GM18498 (cell line): ENCODE results near the gene SORCS3.

Experiments used
- ATAC-seq: cut with Tn5 transposase; IDR thresholded peaks from one replicate; pipeline ENCODE4 v1.9.1; 2021; ENCODE audit warnings: mild to moderate bottlenecking, moderate library complexity; ENCODE audit not compliant: unreplicated experiment

The SORCS3 gene

DNA sequence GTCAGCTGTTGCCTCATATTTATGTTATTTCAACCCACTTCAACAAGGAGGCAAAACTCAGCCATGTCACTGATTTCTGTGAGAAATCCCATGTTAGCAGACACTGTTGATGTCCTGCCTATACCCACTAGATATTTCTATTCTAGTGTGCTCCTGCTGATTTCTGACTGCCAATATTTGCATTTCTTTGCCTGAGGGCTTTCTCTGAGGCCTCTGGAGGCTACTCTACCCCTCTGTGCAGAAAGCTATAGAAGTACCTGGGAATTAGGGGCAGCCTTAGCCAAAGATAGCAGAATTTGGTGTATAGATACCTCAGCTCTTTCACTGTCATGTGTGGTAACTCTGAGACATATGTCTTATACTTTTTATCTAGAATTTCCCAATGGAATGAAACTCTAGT, 348.8 kb downstream of the SORCS3 start:
- no peak for ATAC-seq

DNA sequence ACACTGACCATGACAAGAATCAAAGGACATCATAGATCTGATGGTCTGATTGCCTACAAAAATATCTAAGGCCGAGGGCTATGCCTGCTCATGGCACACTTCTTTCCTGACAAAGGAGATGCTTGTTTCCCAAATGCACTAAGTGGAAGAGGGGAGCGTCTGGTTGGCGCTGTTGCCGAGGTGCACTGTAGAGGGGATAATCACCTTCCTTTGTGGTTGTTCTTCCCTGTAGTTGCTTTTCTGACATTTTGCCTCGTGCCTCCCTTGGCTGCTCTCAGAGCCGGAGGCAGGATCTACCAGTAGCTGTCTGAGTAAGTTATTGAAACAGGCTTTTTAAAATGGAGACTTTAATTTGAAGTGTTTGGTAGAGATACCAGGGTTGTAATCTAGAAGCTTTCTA, 352.0 kb downstream of the SORCS3 start:
- ATAC-seq, result no peak

DNA sequence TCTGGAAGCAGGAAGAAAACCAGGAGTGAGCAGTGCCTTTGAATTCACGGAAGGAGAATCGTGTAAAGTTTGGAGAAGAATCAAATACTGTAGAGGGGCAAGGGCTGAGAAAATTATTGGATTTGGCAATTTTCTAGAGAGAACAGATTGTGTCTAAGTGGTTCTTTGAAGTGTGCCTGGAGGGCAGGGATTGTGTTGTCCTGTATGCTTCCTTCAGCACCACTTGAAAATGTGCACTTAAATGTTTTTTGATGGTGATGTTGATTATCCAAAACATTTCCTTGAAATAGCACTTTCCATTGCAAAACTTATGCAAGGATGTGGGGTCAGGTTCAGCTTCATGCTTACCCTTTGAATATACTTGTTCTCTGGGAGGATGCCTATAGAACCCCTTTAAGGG, 360.2 kb downstream of the SORCS3 start:
- ATAC-seq, result no peak

DNA sequence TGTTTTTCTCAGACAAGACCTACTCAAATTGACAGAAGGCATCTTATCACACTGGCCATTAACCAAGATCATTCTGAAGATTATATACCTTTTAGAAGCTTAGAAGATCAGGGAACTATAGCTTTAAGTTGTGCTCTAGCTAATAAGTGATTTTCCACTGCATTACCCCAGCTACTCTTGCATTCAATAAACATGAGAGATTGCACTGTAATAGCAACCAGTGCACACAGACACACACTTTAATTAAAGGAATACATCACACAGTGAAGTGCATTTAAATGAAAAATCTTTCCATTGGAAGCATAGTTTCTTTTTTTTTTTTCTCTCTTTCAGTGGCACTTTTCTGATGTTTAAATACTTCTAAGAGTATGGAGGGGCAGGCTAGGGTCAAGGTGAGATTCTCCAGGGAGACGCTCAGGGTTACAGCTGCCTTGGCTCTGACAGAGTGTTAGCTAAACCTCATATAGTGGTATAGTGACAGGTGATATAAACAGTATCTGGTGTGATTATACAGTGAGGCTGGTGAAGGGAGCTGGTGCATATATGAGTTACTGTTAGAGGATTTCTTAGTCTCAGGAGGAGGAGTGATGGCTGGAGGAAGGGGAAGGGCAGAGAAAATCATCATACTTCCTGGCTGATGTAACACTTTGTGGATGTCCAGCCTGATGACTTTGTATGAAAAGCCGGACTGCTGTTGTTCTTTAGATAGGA, 369.5 kb downstream of the SORCS3 start:
- ATAC-seq, result no peak

DNA sequence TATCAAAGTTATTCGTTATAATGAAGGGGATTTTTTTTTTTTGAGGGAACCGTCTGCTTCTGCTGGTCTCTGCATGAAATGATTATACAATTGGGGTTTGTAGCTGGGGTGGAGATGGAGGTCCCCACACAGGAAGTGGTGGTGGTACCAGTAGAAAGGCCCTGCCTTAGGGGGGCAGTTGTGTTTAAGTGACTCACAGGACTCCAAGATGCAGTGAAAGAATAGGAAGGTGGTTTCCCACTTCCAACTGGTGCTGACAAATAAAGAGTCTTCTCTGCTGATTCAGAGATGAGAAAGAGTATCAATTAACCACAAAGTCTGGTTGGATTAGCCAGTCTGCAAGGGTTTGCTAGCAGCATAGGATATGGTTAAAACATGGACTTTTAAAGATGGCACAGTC, 376.0 kb downstream of the SORCS3 start:
- no peak for ATAC-seq

DNA sequence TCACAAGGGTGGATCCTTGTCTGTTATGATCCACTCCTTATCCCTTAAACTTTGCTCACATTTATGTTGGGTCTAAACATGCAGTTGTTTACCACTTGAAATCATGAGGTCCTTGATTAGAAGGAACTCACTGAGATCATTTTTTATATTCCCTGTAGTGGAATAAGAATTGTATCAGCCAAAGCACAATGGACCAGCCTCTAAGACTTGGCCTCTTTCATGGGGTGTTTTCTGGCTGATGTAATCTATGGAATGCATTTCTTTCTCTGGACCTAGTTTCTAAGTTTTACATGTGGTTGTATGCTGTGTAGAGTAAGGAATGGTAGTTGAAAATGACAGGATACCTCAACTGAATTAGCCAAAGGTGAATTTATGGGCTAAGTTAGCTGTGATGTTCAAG, 376.6 kb downstream of the SORCS3 start:
- no peak for ATAC-seq

DNA sequence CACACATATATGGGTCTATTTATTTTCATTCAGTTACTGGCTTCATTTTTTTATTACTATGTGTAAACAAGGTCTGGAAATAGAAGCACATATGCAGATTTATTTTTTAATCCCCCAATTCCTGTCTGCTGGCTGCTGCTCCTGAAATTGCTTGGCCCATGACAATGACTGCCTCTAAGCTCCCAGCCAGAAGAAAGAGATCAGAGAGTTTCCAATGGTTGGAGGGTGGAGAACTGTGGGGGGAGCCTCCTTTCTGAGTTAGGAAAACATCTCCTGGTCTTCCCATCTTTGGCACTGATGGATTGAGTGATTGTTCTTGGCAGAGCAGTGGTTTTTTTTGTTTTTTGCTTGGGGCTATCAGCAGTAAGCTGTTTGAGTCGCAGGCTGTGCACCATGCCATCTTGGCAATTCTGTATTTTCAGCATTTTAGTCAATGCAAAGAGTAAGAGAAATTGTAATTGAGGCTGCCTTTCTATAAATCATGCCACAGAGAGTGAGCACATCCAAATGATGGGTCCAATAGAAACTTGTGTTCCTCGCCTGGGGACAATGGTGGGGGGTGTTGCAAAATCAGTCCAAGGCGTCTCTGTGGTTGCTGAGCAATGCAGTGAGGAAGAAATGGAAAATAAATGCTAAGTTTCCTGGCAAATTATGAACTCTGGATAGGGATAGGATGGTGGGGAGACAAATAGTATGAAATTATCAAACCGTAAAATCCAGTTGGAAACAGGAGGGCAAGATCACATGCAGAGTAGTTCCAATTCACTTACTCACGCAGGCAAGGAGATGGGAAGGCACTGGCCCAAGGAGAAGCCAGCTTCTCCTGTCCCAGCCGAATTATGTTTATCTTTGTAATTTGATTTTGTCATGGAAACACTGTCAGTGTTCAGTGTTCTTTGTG, 382.4 kb downstream of the SORCS3 start:
- ATAC-seq, result no peak

DNA sequence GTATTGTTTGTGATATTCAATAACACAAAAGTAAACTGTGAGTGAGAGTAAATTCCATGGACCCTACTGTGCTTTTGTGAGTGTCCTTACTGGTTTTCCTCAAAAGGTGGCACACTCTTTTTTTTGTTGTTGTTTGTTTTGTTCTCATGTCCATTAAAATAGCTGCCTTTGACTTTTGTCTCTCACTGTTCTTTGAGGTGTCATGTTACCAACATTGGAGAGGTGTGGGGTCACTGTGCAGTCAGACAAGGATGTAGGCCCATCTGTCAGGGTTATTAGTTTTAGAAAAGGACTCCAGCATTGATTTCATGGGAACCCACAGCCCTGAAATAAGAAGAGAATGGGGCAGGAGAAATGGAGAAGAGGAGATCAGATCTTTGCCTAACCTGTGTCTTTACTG, 383.1 kb downstream of the SORCS3 start:
- ATAC-seq, result no peak

DNA sequence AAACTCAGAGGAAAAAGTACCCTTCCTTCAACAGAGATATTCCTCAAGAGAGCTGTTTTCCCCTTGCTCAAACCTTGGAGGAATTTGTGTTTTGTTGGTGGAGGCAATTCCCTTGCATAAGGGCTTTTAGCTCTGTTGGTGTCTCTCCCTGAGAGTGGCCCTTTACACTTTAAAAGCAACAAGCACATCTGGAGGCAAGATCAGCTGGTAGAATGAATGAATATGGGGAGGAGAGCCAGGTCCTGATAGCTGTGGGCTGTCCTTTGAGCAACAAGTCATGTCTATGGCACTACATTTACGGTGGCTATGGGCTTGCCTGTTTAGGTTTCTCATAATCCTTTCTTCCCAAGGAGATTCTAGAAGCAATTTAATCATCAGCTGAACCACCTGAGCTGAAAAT, 384.0 kb downstream of the SORCS3 start:
- ATAC-seq, result no peak

DNA sequence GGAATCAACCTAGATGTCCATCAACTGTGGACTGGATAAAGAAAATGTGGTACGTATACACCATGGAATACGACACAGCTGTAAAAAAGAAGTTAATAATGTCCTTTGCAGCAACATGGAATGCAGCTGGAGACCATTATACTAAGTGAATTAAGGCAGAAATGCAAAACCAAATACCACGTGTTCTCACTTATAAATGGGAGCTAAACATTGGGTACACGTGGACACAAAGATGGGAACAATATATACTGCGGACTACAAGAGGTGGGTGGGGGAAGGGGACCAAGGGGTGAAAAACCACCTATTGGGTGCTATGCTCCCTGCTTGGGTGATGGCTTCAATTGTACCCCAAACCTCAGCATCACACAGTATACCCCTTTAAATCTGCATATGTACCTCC, 385.5 kb downstream of the SORCS3 start:
- ATAC-seq, result no peak

DNA sequence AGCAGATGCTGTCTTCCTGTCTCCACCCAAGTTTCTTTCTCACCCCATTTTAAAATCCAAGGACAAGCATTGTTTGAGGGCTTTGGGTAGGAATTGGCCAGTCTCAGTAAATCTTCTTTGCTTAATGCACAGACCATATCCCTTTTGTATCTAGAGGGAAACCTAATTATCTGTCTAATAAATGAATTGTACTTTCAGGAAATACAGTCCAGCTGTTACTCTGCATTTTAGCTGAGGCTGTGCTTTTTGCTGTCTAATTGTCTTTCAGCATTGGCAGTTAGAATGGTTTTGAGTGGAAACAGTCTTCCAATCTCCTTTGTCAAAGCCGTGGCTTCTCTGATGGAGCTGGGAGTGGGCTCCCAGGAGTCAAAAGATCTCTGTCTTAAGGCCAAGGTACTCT, 388.2 kb downstream of the SORCS3 start:
- ATAC-seq, result no peak

DNA sequence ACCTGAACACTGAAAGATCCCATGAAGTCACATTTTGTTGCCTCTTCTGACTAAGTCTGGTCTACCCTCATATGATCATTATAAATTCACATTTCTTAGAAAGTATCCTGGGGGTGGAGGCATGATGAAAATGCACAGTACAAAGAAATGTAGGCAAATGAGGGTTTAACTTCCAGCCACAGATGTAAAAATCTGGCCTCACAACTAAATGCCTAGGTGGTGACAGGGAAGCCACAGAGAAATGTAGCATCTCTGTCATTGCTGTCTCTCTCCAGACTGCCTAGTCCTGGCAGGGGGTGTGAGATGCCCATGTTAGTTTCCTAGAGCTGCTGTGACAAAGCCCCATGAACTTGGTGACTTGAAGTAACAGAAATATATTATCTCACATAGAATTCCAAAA, 395.9 kb downstream of the SORCS3 start:
- no peak for ATAC-seq

DNA sequence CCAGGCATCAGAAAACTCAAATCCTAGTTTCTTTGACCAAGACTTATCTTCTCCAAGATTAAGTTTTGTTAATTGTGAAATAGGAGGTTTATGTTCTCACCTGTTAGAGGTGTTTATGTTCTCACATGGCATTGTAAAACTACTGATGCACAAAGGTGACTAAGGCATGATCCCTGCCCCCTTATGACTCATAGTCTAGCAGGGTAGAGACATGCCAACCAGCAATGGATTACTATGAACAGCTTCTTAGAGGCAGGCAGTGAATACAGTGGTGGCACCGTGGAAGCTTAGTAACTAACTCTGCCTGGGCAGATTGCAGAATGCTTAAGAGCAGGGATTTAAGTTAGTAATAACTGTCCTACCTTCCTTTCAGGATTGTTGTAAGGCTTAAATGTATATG, 400.9 kb downstream of the SORCS3 start:
- no peak for ATAC-seq

DNA sequence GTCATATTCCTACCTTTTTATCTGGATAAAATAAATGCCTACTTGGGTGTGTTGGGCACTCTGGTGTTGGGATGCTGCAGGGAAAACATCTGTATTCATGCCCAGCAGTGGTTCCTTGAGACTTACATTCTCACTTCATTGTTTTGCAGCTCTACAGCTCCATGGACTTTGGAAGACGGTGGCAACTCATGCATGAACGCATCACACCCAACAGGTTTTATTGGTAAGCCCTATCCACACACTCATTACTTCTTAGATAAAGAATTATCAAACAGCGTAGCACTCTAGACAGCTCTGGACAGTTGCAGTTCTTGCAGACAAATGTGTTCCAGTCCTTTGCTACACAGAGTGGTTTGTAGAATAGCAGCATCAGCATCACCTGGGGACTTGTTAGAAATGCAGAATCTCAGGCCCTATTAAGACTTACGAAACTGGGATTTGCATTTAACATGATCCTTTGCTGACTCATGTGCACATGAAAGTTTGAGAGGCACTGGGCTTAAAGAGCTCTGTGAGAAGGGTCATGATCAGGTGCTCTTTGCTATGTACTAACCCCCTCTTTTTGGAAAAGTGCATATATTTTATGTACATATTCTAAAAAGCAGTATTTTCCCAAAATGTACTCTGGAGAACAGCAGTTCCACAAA, 401.9 kb downstream of the SORCS3 start:
- ATAC-seq, result no peak

DNA sequence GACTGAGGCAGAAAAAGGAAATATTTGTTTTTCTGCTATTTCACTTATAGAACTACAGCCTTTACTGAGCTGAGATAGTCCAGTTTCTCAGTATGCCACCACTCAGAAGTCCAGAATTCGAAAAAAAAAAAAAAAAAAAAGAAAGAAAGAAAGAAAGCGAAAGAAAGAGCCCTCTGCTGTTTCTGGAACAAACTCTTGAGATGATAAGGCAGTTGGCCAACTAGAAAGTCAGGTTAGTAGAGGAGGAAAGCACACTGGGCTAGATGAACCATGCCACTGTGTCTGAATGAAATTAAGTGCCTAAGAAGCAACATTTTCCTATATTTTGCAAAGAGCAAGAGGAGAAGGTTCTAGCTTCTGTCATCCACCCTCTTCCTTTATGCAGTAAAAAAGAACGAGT, 403.8 kb downstream of the SORCS3 start:
- ATAC-seq, result no peak

DNA sequence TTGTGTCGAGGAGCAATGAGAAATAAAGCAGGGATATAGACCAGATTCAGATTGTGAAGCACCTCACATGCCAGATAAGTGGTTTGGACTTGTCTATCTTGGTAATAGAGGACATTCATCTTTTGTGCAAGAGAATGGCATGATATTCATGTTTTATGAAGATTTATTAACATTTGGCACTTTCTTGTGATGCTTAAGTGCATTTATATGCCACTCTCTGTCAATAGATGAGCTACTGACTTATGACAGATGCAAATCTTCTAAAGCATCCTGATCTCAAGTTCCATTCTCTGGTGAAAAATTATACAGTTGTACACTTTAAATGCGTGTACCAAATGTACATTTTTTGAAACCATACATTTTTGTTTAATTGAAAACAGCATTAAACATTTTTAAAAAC, 415.3 kb downstream of the SORCS3 start:
- no peak for ATAC-seq

DNA sequence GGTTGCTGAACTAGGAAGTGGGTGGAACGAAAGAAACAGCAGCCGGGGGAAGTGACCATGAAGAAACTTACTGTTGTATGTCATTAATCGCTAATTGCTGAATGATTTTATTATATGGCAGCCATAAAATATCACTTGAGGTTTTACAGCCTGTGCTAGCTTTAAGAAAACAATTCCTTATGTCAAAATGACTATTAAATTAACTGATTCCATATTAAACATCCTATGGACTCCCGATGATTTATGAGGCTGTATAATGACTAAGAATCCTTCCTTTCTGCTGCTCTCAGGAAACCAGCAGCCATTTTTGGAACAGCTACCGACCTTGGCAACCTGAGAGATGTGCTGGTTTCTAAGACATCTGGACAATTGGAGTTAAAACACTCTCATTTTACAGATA, 421.9 kb downstream of the SORCS3 start:
- no peak for ATAC-seq

DNA sequence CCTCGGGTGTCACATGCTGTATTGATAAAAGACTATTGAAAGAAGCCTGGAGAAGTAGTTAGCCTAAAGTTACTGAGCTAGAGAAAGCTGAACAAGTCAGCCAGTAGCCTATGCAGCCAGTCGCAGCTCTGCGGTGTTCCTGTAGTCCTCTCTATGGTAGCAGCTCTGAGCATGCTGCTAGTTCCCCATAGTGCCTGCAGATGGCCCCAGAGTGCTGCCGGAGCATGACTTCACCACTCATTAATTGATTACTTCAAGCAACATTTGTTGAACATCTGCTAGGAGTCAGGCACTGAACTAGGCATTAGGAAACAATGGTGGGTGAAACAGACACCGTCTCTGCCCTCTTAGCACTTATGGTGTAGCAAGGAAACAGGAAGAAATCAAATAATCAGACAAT, 422.7 kb downstream of the SORCS3 start:
- ATAC-seq, result no peak

DNA sequence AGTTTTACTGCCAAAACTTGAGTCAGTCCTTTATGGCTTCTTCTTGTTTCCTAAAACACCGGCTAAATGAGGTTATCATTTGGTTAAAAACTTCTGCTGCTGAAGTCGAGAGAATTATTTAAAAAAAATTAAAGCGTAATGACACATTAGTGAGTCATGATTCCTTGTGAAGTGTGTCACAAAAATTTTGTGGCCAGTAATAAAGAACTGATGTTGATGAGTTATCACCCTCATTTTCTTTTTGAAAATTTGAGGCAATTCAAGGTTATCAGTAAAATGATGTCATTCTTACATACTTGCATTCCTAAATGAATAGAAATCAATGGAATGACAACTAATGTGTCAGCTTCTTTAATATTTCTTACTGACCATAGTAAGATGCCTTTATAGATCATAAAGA, 427.4 kb downstream of the SORCS3 start:
- no peak for ATAC-seq

DNA sequence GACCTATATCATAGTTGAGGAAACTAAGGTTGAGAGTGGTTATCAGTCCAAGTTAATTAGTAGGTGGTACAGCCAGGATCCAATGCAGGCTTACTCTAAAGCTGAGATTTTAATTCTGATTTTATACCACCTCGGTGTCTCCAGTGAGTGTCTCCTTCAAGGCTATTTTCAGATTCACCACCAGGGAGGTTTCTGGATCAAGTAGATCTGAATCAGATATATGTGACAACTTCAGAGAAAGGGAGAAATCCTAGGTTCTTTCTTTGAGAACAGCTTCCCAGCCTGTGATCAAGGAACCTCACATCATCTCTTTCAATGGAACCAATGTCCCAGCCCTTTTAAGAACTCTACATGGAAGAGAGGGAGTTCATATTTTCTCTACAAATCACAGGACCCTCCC, 429.2 kb downstream of the SORCS3 start:
- ATAC-seq, result no peak

DNA sequence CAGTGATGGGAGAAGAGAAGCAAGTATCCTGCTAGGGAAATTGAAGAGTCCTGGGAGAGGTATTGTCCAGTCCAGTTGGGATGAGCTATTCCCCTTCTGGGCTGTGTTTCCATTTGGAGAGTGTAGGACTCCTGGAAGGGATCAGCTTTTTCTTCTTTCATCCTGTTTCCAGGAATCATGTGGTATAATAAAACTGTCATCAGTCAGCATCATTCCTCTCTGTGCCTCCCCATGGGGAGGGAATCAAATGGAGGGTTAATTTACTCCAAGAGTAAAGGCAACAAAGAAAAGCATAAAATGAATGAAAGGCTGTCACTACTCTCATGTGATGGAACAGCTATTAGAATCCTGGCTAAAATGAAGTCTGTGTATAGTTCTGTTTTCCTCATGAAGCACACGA, 429.9 kb downstream of the SORCS3 start:
- no peak for ATAC-seq

DNA sequence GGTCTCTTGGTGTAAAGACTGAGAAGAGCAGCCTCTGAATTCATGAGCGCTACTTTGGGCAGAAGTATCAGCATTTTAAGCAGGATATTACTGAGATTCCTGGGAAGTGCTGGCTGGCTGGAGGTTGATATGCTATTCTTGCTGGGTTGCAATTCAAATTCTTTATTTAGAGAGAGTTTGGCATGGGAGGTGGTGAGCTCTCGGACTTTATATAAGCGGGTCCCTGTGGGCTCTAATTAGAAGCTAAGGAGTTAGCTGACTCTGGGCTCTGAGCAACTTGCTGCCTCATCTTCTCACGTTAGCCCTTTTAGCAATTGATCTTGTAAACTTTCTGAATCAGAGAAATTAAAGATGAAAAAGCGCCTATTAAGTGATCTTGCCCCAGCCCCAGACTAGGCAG, 430.9 kb downstream of the SORCS3 start:
- ATAC-seq, result no peak
